Mammary epithelial cell (primary cell): ENCODE results near the gene EPB41L5.

ENCODE experiments used
- EZH2 ChIP-seq: IDR thresholded peaks from 2 replicates; pipeline ENCODE4 v1.6.1; 2012; ENCODE audit warnings: low read length, inconsistent platforms, borderline replicate concordance
- TF ChIP-seq, protein P1 (sequence below), 2 donors: IDR thresholded peaks in 1 of 2; conservative IDR thresholded peaks in 1 of 2; 2 replicates each; pipeline ENCODE4 v1.5.1; 2011 to 2012; ENCODE audit warnings: inconsistent platforms in 2 of 2, low read length in 2 of 2, mild to moderate bottlenecking in 2 of 2, control low read depth in 1 of 2, low read depth in 1 of 2; ENCODE audit not compliant: insufficient read depth in 1 of 2; ENCODE audit errors: extremely low read depth in 1 of 2

DNA sequence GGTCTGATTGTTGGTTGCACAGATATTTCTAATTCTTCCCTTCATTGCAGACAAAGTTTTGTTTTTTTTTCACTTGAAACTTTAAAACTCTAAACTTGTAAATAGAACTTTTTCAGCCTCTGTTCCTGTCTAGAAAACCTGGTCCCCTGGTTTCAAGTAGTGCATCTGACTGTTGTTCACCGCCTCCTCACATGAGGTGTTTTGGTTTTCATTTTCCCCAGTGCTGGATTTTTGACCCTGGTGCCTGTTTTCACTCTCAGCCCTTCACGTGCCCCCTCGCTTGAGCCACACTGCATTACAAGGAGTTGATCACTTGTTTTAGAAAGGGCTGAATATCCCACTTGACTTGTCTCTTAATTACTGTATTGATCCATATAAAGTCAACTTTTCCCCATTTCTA is 110.2 kb downstream of the EPB41L5 start:
- no peak for TF ChIP-seq EZH2
- TF ChIP-seq, protein P1, sequence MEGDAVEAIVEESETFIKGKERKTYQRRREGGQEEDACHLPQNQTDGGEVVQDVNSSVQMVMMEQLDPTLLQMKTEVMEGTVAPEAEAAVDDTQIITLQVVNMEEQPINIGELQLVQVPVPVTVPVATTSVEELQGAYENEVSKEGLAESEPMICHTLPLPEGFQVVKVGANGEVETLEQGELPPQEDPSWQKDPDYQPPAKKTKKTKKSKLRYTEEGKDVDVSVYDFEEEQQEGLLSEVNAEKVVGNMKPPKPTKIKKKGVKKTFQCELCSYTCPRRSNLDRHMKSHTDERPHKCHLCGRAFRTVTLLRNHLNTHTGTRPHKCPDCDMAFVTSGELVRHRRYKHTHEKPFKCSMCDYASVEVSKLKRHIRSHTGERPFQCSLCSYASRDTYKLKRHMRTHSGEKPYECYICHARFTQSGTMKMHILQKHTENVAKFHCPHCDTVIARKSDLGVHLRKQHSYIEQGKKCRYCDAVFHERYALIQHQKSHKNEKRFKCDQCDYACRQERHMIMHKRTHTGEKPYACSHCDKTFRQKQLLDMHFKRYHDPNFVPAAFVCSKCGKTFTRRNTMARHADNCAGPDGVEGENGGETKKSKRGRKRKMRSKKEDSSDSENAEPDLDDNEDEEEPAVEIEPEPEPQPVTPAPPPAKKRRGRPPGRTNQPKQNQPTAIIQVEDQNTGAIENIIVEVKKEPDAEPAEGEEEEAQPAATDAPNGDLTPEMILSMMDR (conservative IDR thresholded peaks at IDR 0.05 in 1 of 2, IDR thresholded peaks at IDR 0.05 in 1 of 2; ENCODE audit: extremely low read depth in 1 of 2, insufficient read depth in 1 of 2, low read depth in 1 of 2, low read length in 2 of 2): no peak
